H1 (cell line): Measurements from ENCODE around the gene TOP3A. TPM values are rescaled to one million over a fixed set of nuclear protein-coding genes. Genes with fewer than 3 reads are reported as not detected.
A peak's percentile ranks its signal among the peaks of the same experiment; 100 is the strongest.

Experiments used
- CREB1 ChIP-seq: IDR thresholded peaks from 2 replicates; pipeline ENCODE4 v1.6.1; 2012; ENCODE audit warnings: inconsistent platforms
- HDAC2 ChIP-seq, 2 experiments: fragments of 300-600 bp in 1 of 2; sonication (generic) in 1 of 2; IDR thresholded peaks; 2 replicates each; pipeline ENCODE4 v1.6.1; 2011 to 2012; ENCODE audit warnings: low read depth in 2 of 2, low read length in 2 of 2, mild to moderate bottlenecking in 2 of 2, moderate library complexity in 2 of 2, borderline replicate concordance in 1 of 2, inconsistent platforms in 1 of 2
- MAFK ChIP-seq: IDR thresholded peaks from 2 replicates; pipeline ENCODE4 v1.6.1; 2012; ENCODE audit warnings: low read depth, mild to moderate bottlenecking, improper control_type of control experiment, low read length
- NANOG ChIP-seq: IDR thresholded peaks from 2 replicates; pipeline ENCODE4 v1.6.1; 2011; ENCODE audit warnings: low read length, low read depth, mild to moderate bottlenecking, inconsistent platforms; ENCODE audit not compliant: insufficient read depth, poor library complexity, severe bottlenecking
- POLR2A ChIP-seq, 2 experiments: IDR thresholded peaks; 1 replicate in 1 of 2; 2 replicates in 1 of 2; pipeline ENCODE4 v1.6.1; 2011; ENCODE audit warnings: low read depth in 2 of 2, low read length in 2 of 2, mild to moderate bottlenecking in 2 of 2; ENCODE audit errors: control extremely low read depth in 1 of 2
- SAP30 ChIP-seq: fragments of 300-600 bp; sonication (generic); IDR thresholded peaks from 2 replicates; pipeline ENCODE4 v1.7.1; 2012; ENCODE audit warnings: low read length, moderate library complexity, mild to moderate bottlenecking, inconsistent platforms; ENCODE audit not compliant: insufficient read depth, insufficient replicate concordance
- SIN3A ChIP-seq, 2 experiments: IDR thresholded peaks in 1 of 2; conservative IDR thresholded peaks in 1 of 2; 2 replicates each; pipeline ENCODE4 v1.6.1; 2011 to 2012; ENCODE audit warnings: low read length in 2 of 2, improper control_type of control experiment in 1 of 2, low read depth in 1 of 2, mild to moderate bottlenecking in 1 of 2
- SIX5 ChIP-seq: IDR thresholded peaks from 2 replicates; pipeline ENCODE4 v1.6.1; 2011; ENCODE audit warnings: mild to moderate bottlenecking, low read depth, low read length
- SP2 ChIP-seq: IDR thresholded peaks from 2 replicates; pipeline ENCODE4 v1.6.1; 2012; ENCODE audit warnings: mild to moderate bottlenecking, low read length, inconsistent platforms
- TAF7 ChIP-seq: optimal IDR thresholded peaks from 2 replicates; pipeline ENCODE3; 2011; ENCODE audit warnings: low read depth, mild to moderate bottlenecking, inconsistent platforms, low read length, moderate library complexity, borderline replicate concordance
- TBP ChIP-seq: IDR thresholded peaks from 2 replicates; pipeline ENCODE4 v1.6.1; 2011; ENCODE audit warnings: low read depth, low read length, improper control_type of control experiment
- ZNF274 ChIP-seq: IDR thresholded peaks from 2 replicates; pipeline ENCODE4 v1.7.0; 2012; ENCODE audit warnings: low read length, borderline replicate concordance; ENCODE audit errors: extremely low read depth
- polyA plus RNA-seq, 7 experiments: library from polyadenylated mRNA; depleted of rRNA in 3 of 7; stranded (reverse) in 5 of 7; unstranded in 2 of 7; fragments of >200 nt in 5 of 7; fragments of 200-250 nt in 2 of 7; gene quantifications; 1 replicate in 5 of 7; 2 replicates in 1 of 7; 4 replicates in 1 of 7; pipeline versions ENCODE4 v1.2.1 to v1.2.3, GENCODE V29; 2011 to 2013; ENCODE audit warnings: missing spikeins in 2 of 7, mixed read lengths in 2 of 7
- total RNA-seq: library from RNA; stranded (reverse); fragmentation: NEBNext Ultra II Directional; extraction: Animal tissue kit (Norgen Biotek cat#: 25700); gene quantifications from 2 replicates; pipeline ENCODE4 v1.2.1, GENCODE V29; 2021

Gene TOP3A
- total and polyA plus RNA-seq, 2 of the 8 experiments (the other 6 are each of a cell fraction or from before 2014, with no cell fraction given) = 23.4 to 54.3 TPM

DNA sequence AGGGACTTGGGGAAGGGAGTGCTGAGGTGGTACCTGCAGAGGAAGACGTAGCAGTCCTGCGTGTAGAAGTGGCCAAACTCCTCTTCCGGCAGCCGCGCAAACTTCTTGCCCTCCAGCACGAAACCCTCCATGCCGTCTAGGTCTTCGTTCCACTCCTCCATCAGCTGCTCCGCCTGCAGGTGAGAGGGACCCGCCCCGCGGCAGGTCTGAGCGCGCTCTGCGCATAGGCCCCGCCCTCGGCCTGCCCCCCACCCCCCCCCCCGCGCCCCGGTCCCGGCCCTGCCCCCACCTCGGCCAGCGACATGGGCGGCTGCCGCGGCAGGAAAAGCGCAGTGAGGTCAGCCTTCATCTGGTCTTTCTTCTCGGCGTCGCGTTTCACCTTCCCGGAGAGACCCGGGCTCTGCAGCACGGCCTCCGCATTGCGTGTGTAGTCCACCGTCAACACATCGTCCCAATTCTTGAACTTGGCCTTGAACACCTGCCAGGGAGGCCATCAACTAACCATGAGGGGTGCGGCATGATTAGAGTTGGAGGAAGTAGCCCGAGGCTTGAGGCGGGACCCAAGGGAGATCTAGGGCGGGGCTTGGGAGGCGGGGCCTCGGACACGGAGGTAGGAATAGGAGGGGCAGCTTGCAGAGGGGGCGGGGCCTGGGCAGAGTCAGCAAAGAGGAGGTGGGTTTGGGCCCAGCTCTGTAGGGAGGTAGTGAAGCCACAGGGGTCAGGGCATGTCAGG is 67.7 kb downstream of the TOP3A start (continued):
- TF ChIP-seq TAF7 = peak; percentile 71
- TF ChIP-seq ZNF274 = no peak
- peak; percentile 22 for TF ChIP-seq SAP30
- no peak for TF ChIP-seq SP2
- no peak for TF ChIP-seq HDAC2 (IDR thresholded peaks at IDR 0.05; ENCODE audit: borderline replicate concordance in 1 of 2, low read depth in 2 of 2, low read length in 2 of 2)
- peak; percentile 82 for TF ChIP-seq NANOG
- no peak for TF ChIP-seq CREB1
- no peak for TF ChIP-seq MAFK
- peak; percentile 66; the same call in 1 of the 2 replicates for TF ChIP-seq TBP
- peak in 1 of 2 experiments; percentile 79; a peak in 2 of 3 replicates for TF ChIP-seq POLR2A (IDR thresholded peaks at IDR 0.05; ENCODE audit: control extremely low read depth in 1 of 2, low read depth in 2 of 2, low read length in 2 of 2)
- no peak for TF ChIP-seq SIX5
- peak in 1 of 2 experiments; percentile 48; a peak in 2 of 4 replicates for TF ChIP-seq SIN3A (conservative IDR thresholded peaks at IDR 0.05 in 1 of 2, IDR thresholded peaks at IDR 0.05 in 1 of 2; ENCODE audit: low read depth in 1 of 2, low read length in 2 of 2)
